GM12891 (cell line): ENCODE measurements around the gene IFITM5.

Experiments used
- DNase-seq: peaks from one replicate; pipeline ENCODE4 v3.0.0; 2011; ENCODE audit warnings: low spot score; ENCODE audit not compliant: insufficient read length
- FAIRE-seq: peaks from 2 replicates; lab custom pipeline; 2011; peaks lifted over from hg19 to GRCh38; lab: Jason Lieb, UNC
- PAX5 ChIP-seq: IDR thresholded peaks from 2 replicates; pipeline ENCODE4 v1.6.1; 2011; ENCODE audit warnings: low read length, moderate library complexity, mild to moderate bottlenecking; ENCODE audit not compliant: insufficient read depth, severe bottlenecking
- POLR2A ChIP-seq: IDR thresholded peaks from 2 replicates; pipeline ENCODE4 v1.6.1; 2011; ENCODE audit warnings: low read depth, low read length, control low read depth
- POLR2AphosphoS5 ChIP-seq: IDR thresholded peaks from 2 replicates; pipeline ENCODE4 v1.6.1; 2011; ENCODE audit warnings: low read depth, low read length, control low read depth
- POU2F2 ChIP-seq: IDR thresholded peaks from 2 replicates; pipeline ENCODE4 v1.6.1; 2011; ENCODE audit warnings: low read depth, mild to moderate bottlenecking, control low read depth, low read length, moderate library complexity
- SPI1 ChIP-seq: IDR thresholded peaks from 2 replicates; pipeline ENCODE4 v1.6.1; 2011; ENCODE audit warnings: low read depth, low read length, control low read depth
- TAF1 ChIP-seq: IDR thresholded peaks from 2 replicates; pipeline ENCODE4 v1.6.1; 2011; ENCODE audit warnings: low read depth, low read length, control low read depth

Gene IFITM5

GRCh38 chr11:285021-285893, 14.1 kb downstream of the IFITM5 start:
- FAIRE-seq (no peak), DNase-seq (peak; percentile 11)
- TF ChIP-seq POLR2AphosphoS5: no peak

GRCh38 chr11:284105-285020, 15.0 kb downstream of the IFITM5 start:
- TF ChIP-seq POLR2AphosphoS5: no peak
- no peak for TF ChIP-seq SPI1
- TF ChIP-seq PAX5: no peak
- no peak for TF ChIP-seq POU2F2
- TF ChIP-seq POLR2A: no peak
- no peak for TF ChIP-seq TAF1
- DNase-seq: no peak
- no peak for FAIRE-seq

- no peak for FAIRE-seq
- TF ChIP-seq POU2F2 (no peak), POLR2AphosphoS5 (no peak), SPI1 (no peak), TAF1 (no peak), PAX5 (no peak), POLR2A (no peak)
- no peak for DNase-seq
Observed at GRCh38 chr11:283405-284104, 15.8 kb downstream of the IFITM5 start.

- FAIRE-seq: no peak
- TF ChIP-seq POLR2AphosphoS5: no peak
- TF ChIP-seq TAF1: no peak
- TF ChIP-seq POU2F2: no peak
- TF ChIP-seq SPI1: no peak
- TF ChIP-seq PAX5: no peak
- no peak for TF ChIP-seq POLR2A
- DNase-seq: no peak
Observed at GRCh38 chr11:282630-283360, 16.5 kb downstream of the IFITM5 start.

GRCh38 chr11:282171-282570, 17.2 kb downstream of the IFITM5 start:
- DNase-seq: no peak
- no peak for TF ChIP-seq SPI1
- TF ChIP-seq POU2F2: no peak
- TF ChIP-seq POLR2A: no peak
- no peak for TF ChIP-seq POLR2AphosphoS5
- TF ChIP-seq TAF1: no peak
- TF ChIP-seq PAX5: no peak
- no peak for FAIRE-seq

GRCh38 chr11:281486-282161, 17.7 kb downstream of the IFITM5 start:
- DNase-seq: no peak
- no peak for TF ChIP-seq PAX5
- no peak for TF ChIP-seq TAF1
- no peak for TF ChIP-seq POU2F2
- TF ChIP-seq SPI1: no peak
- TF ChIP-seq POLR2A: no peak
- TF ChIP-seq POLR2AphosphoS5: no peak
- no peak for FAIRE-seq

GRCh38 chr11:280706-281485, 18.4 kb downstream of the IFITM5 start:
- FAIRE-seq: peak; percentile 80
- peak; percentile 58 for DNase-seq
- TF ChIP-seq TAF1 (no peak), SPI1 (0 out of 2 replicates have a peak, but pooled peaks have one; percentile 16)

GRCh38 chr11:279966-280705, 19.2 kb downstream of the IFITM5 start:
- DNase-seq (peak; percentile 61), FAIRE-seq (peak; percentile 73)
- TF ChIP-seq TAF1 (no peak), POLR2A (no peak), POU2F2 (no peak), SPI1 (no peak), POLR2AphosphoS5 (no peak), PAX5 (no peak)
